Parathyroid adenoma (tissue), 2 donors: Measurements from ENCODE around the gene MTUS2.

Experiments used
- H2AFZ ChIP-seq: fragments of 300-600 bp; sonication (generic); one replicate; pipeline ENCODE4 v1.7.0; 2017; ENCODE audit warnings: antibody characterized with exemption, mild to moderate bottlenecking
- H3K27ac ChIP-seq: fragments of 300-600 bp; sonication (generic); one replicate; pipeline ENCODE4 v1.7.0; 2017
- H3K27me3 ChIP-seq: fragments of 300-600 bp; sonication (generic); one replicate; pipeline ENCODE4 v1.7.0; 2017; ENCODE audit warnings: low read length; ENCODE audit not compliant: control insufficient read depth, insufficient read depth
- H3K36me3 ChIP-seq: fragments of 300-600 bp; sonication (generic); one replicate; pipeline ENCODE4 v1.7.0; 2017; ENCODE audit warnings: low read length; ENCODE audit not compliant: control insufficient read depth, insufficient read depth
- H3K4me1 ChIP-seq: fragments of 300-600 bp; sonication (generic); one replicate; pipeline ENCODE4 v1.7.0; 2017; ENCODE audit warnings: control low read depth
- H3K4me2 ChIP-seq: fragments of 300-600 bp; sonication (generic); one replicate; pipeline ENCODE4 v1.7.0; 2017; ENCODE audit warnings: low read length
- H3K4me3 ChIP-seq: fragments of 300-600 bp; sonication (generic); one replicate; pipeline ENCODE4 v1.7.0; 2017; ENCODE audit warnings: low read depth, low read length
- H3K79me2 ChIP-seq: fragments of 300-600 bp; sonication (generic); one replicate; pipeline ENCODE4 v1.7.0; 2017; ENCODE audit warnings: control low read depth
- H3K9ac ChIP-seq: fragments of 300-600 bp; sonication (generic); one replicate; pipeline ENCODE4 v1.7.0; 2017; ENCODE audit warnings: mild to moderate bottlenecking
- H3K9me3 ChIP-seq: fragments of 300-600 bp; sonication (generic); one replicate; pipeline ENCODE4 v1.7.0; 2017; ENCODE audit warnings: low read length; ENCODE audit not compliant: control insufficient read depth
- CTCF ChIP-seq: fragments of 300-600 bp; sonication (generic); IDR thresholded peaks from one replicate; pipeline ENCODE4 v1.7.0; 2017; ENCODE audit warnings: antibody characterized with exemption, mild to moderate bottlenecking
- donor health status: primary hyperparathyroidism.

Gene MTUS2

GRCh38 chr13:29514720-29515310 lies 694.7 kb downstream of the MTUS2 start:
- Histone ChIP-seq H2AFZ (no peak overlapping the region), H3K4me3 (no peak overlapping the region), H3K27ac (no peak overlapping the region), H3K9ac (no peak overlapping the region), H3K4me2 (no peak overlapping the region), H3K79me2 (no peaks in the 10 kb centered on the region), H3K4me1 (no peaks in the 10 kb centered on the region), H3K9me3 (no peaks in the 10 kb centered on the region), H3K27me3 (no peaks in the 10 kb centered on the region), H3K36me3 (no peaks in the 10 kb centered on the region)
- TF ChIP-seq CTCF: no peak

GRCh38 chr13:29515372-29515771 lies 695.2 kb downstream of the MTUS2 start:
- Histone ChIP-seq H3K9ac (no peak overlapping the region), H3K4me2 (no peak overlapping the region), H3K27me3 (no peaks in the 10 kb centered on the region), H3K27ac (no peak overlapping the region), H3K4me3 (no peak overlapping the region), H2AFZ (no peak overlapping the region), H3K4me1 (no peaks in the 10 kb centered on the region), H3K36me3 (no peaks in the 10 kb centered on the region), H3K9me3 (no peaks in the 10 kb centered on the region), H3K79me2 (no peaks in the 10 kb centered on the region)
- no peak for TF ChIP-seq CTCF

- Histone ChIP-seq H3K4me2 (no peak overlapping the region), H3K36me3 (no peaks in the 10 kb centered on the region)
These were observed 695.9 kb downstream of the MTUS2 start for GRCh38 chr13:29516012-29516411.

GRCh38 chr13:29516880-29517279 lies 696.7 kb downstream of the MTUS2 start:
- Histone ChIP-seq H3K4me1 (no peaks in the 10 kb centered on the region), H3K4me2 (no peak overlapping the region), H3K9me3 (no peaks in the 10 kb centered on the region), H3K4me3 (no peak overlapping the region), H3K36me3 (no peaks in the 10 kb centered on the region), H3K27me3 (no peaks in the 10 kb centered on the region), H3K9ac (no peak overlapping the region), H2AFZ (no peak overlapping the region), H3K27ac (no peak overlapping the region), H3K79me2 (no peaks in the 10 kb centered on the region)
- TF ChIP-seq CTCF: no peak

More at GRCh38 chr13:29516012-29516411, 695.9 kb downstream of the MTUS2 start:
- no peak for TF ChIP-seq CTCF
- Histone ChIP-seq H3K27me3 (no peaks in the 10 kb centered on the region), H2AFZ (no peak overlapping the region), H3K9ac (no peak overlapping the region), H3K9me3 (no peaks in the 10 kb centered on the region), H3K27ac (no peak overlapping the region), H3K4me3 (no peak overlapping the region), H3K4me1 (no peaks in the 10 kb centered on the region), H3K79me2 (no peaks in the 10 kb centered on the region)

- TF ChIP-seq CTCF: no peak
- no peaks in the 10 kb centered on the region for H3K27me3 ChIP-seq
- no peak overlapping the region for H3K9ac ChIP-seq
- no peak overlapping the region for H3K4me2 ChIP-seq
- no peak overlapping the region for H3K27ac ChIP-seq
- H3K4me3 ChIP-seq: no peak overlapping the region
- H2AFZ ChIP-seq: no peak overlapping the region
- H3K4me1 ChIP-seq: no peaks in the 10 kb centered on the region
- no peaks in the 10 kb centered on the region for H3K9me3 ChIP-seq
- H3K79me2 ChIP-seq: no peaks in the 10 kb centered on the region
- no peaks in the 10 kb centered on the region for H3K36me3 ChIP-seq
These were observed 699.8 kb downstream of the MTUS2 start for GRCh38 chr13:29519921-29520320.
